Measurements from ENCODE around the gene ALDH4A1. TPM values are rescaled to one million over a fixed set of nuclear protein-coding genes. Genes with fewer than 3 reads are reported as not detected.

The ALDH4A1 gene
- total RNA-seq, 2 donors from 2014 or later, result 9.6 to 24.2 TPM

DNA sequence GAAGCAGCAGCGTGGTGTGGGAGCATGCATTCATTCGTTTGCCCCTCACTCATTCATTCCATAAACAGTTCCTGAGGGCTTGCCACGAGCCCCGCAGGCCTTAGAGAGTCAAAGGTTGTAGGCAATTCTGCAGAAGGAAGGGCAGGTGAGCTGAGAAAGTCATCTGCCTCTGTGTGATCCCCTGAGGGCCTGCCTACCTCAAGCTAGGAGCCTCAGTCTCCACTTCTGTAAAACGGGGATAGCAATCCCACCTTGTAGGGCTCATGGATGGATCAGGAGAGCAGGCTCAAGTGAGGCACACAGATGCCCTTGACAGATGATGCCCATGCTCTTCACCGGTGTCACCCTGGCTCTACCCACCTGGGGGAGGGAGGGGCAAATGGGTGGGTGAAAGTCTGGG, 26.6 kb upstream of the ALDH4A1 start:
- no peaks in the 10 kb centered on the region for H3K27me3 ChIP-seq (replicated peaks; ENCODE audit: insufficient read depth)
- ATAC-seq (ENCODE audit: insufficient number of reproducible peaks, low FRiP score, low read depth) (no peak), DNase-seq (ENCODE audit: low spot score) (no peak)
- peak overlapping the region; percentile 94 for H3K27ac ChIP-seq
- H3K36me3 ChIP-seq, result no peaks in the 10 kb centered on the region
- TF ChIP-seq, protein P1, sequence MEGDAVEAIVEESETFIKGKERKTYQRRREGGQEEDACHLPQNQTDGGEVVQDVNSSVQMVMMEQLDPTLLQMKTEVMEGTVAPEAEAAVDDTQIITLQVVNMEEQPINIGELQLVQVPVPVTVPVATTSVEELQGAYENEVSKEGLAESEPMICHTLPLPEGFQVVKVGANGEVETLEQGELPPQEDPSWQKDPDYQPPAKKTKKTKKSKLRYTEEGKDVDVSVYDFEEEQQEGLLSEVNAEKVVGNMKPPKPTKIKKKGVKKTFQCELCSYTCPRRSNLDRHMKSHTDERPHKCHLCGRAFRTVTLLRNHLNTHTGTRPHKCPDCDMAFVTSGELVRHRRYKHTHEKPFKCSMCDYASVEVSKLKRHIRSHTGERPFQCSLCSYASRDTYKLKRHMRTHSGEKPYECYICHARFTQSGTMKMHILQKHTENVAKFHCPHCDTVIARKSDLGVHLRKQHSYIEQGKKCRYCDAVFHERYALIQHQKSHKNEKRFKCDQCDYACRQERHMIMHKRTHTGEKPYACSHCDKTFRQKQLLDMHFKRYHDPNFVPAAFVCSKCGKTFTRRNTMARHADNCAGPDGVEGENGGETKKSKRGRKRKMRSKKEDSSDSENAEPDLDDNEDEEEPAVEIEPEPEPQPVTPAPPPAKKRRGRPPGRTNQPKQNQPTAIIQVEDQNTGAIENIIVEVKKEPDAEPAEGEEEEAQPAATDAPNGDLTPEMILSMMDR (IDR thresholded peaks at IDR 0.05), result no peak
- no peaks in the 10 kb centered on the region for H3K9me3 ChIP-seq
- no peak overlapping the region for H3K4me3 ChIP-seq
- peaks cover 42 to 73% of the 10 kb centered on the region in 2 donors for H3K4me1 ChIP-seq (ENCODE audit: control insufficient read depth in 1 of 2, low read depth in 2 of 2)

DNA sequence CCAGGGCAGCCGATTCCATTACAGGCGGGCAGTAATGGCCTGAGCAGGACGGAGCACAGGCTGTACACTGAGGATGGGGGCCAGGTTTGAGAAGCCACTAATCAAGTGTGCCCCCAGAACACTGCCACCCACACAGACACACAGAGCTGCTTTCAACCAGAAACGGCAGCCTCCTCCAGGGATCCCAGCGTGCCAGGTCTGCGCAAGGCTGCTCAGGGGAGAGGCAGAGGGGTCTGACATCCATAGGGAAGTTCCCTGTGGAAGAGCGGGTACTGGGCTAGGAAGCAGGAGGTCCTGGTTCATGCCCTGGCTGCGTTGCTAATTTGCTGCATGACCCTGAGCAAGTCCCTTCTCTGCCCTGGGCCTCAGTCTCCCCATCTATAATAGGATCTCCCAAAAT, 26.1 kb upstream of the ALDH4A1 start:
- no peak for ATAC-seq (ENCODE audit: insufficient number of reproducible peaks, low FRiP score, low read depth)
- TF ChIP-seq, protein P1 (IDR thresholded peaks at IDR 0.05), result no peak
- no peak for DNase-seq (ENCODE audit: low spot score)
- Histone ChIP-seq H3K4me1 (ENCODE audit: control insufficient read depth in 1 of 2, low read depth in 2 of 2) (peaks cover 48 to 75% of the 10 kb centered on the region in 2 donors), H3K9me3 (no peaks in the 10 kb centered on the region), H3K4me3 (no peak overlapping the region), H3K36me3 (no peaks in the 10 kb centered on the region), H3K27ac (peak overlapping the region; percentile 94), H3K27me3 (replicated peaks; ENCODE audit: insufficient read depth) (no peaks in the 10 kb centered on the region)

DNA sequence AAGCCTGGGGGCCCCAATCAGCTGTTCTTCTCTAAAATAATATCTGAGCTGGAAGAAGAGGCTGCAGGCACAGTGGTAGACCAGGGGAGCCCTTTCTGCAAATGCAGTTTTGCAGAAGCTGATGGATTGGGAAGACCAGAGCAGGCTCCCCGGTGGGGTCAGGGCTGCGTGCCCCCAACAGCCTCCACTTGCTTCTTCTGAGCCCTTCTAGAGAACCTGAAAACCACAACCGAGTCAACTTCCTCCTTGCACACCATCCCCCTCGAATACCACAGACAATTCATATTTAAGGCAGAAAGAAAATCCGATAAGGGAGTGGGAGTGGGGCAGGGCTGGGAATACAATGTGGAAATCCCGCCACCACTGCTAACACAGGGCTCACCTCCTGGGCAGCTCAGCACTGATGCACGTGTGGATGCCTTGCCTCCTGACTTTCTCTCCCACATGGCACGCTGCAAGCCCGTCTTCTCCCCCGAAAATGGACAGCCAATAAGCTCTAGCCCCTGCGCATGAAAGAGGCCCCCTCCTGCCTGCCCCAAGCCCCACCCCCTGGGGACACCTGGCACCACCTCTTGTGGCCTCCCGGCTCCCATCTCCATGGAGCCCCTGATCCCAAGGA, 25.4 kb upstream of the ALDH4A1 start:
- H3K4me3 ChIP-seq, result peak overlapping the region; percentile 29
- peaks cover 54 to 75% of the 10 kb centered on the region in 2 donors for H3K4me1 ChIP-seq (ENCODE audit: control insufficient read depth in 1 of 2, low read depth in 2 of 2)
- DNase-seq (ENCODE audit: low spot score) (no peak), ATAC-seq (ENCODE audit: insufficient number of reproducible peaks, low FRiP score, low read depth) (no peak)
- TF ChIP-seq, protein P1 (IDR thresholded peaks at IDR 0.05), result no peak
- peak overlapping the region; percentile 94 for H3K27ac ChIP-seq
- H3K36me3 ChIP-seq, result no peaks in the 10 kb centered on the region
- no peaks in the 10 kb centered on the region for H3K27me3 ChIP-seq (replicated peaks; ENCODE audit: insufficient read depth)
- no peaks in the 10 kb centered on the region for H3K9me3 ChIP-seq

DNA sequence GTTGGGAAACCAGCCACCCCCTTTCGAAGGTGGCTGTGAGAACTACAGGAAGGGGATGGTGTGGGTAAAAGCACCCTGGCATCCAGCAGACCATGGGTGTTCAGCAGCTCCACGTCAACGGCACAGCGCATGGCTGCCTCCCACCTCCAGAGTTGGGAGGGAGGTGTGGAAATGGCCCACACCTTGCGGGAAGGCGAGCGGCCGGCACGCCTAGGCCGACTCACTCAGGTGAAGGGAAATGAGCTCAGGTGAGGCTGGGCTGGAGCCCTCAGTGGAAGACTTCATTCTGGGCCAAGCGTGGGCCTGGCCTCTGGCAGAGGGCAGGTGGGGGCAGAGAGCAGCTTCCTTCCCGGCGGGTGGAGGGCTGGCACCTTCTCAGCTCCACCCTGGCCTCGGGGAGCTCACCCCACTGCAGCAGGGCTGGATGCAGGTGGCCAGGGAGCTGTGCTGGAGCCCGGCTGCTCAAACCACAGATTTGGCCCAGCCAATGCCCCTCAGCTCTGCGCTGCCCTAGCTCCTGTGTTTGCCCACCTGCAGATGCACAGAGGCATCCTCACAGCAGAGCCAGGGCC, 24.8 kb upstream of the ALDH4A1 start:
- Histone ChIP-seq H3K9me3 (no peaks in the 10 kb centered on the region), H3K27ac (peak overlapping the region; percentile 94), H3K27me3 (replicated peaks; ENCODE audit: insufficient read depth) (no peaks in the 10 kb centered on the region), H3K36me3 (no peaks in the 10 kb centered on the region), H3K4me3 (peak overlapping the region; percentile 29), H3K4me1 (ENCODE audit: control insufficient read depth in 1 of 2, low read depth in 2 of 2) (peaks cover 56 to 75% of the 10 kb centered on the region in 2 donors)
- no peak for DNase-seq (ENCODE audit: low spot score)
- TF ChIP-seq, protein P1 (IDR thresholded peaks at IDR 0.05), result no peak
- ATAC-seq (ENCODE audit: insufficient number of reproducible peaks, low FRiP score, low read depth), result no peak

DNA sequence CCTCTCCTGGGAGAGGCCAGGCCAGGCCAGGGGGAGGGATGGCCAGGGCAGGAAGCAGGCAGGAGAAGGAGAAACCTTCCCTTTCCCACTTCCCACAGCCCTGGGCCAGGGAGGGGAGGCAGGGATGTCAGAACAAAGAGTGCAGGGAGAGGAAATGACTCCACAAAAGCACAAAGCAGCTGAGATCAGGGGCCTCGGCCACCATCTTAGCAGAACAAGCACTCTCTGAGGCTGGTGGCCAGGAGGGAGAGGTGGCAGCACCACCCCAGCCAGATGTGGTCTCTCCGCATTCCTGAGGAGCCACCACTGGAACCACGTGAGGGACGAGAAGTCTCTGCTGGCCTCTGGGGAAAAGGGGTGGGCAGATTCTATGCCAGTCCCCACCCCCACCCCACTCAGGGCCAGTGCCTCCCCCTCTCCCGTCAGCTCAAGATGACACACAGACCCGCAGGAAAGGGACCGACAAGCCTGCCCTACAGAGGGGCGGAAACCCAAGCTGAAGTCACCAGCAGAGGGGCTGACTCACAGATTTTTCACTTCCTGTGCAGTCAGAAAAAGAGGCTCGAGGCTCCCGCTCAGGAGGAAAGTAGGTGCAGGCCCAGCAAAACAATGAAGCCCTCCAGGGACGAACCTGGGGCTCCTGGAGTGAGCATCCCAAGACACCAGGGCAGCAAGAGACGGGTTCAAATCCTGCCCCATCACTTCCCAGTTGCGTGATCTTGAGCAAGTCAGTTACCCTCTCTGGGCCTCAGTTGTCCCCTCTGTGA, 24.1 kb upstream of the ALDH4A1 start:
- Histone ChIP-seq H3K27me3 (replicated peaks; ENCODE audit: insufficient read depth) (no peaks in the 10 kb centered on the region), H3K9me3 (no peaks in the 10 kb centered on the region), H3K4me3 (peak overlapping the region; percentile 33), H3K4me1 (ENCODE audit: control insufficient read depth in 1 of 2, low read depth in 2 of 2) (peaks cover 61 to 76% of the 10 kb centered on the region in 2 donors), H3K27ac (peak overlapping the region; percentile 94), H3K36me3 (no peaks in the 10 kb centered on the region)
- ATAC-seq (ENCODE audit: insufficient number of reproducible peaks, low FRiP score, low read depth), result peak; percentile 56
- TF ChIP-seq, protein P1 (IDR thresholded peaks at IDR 0.05), result no peak
- peak; percentile 74 for DNase-seq (ENCODE audit: low spot score)
